Middle frontal gyrus (tissue), 1 donor: Measurements from ENCODE around the gene KIF2A.

Experiments
- DNase-seq: peaks from one replicate; pipeline ENCODE4 v3.0.0-alpha.2; 2015; ENCODE audit warnings: low spot score; ENCODE audit errors: extremely low spot score

The KIF2A gene

DNA sequence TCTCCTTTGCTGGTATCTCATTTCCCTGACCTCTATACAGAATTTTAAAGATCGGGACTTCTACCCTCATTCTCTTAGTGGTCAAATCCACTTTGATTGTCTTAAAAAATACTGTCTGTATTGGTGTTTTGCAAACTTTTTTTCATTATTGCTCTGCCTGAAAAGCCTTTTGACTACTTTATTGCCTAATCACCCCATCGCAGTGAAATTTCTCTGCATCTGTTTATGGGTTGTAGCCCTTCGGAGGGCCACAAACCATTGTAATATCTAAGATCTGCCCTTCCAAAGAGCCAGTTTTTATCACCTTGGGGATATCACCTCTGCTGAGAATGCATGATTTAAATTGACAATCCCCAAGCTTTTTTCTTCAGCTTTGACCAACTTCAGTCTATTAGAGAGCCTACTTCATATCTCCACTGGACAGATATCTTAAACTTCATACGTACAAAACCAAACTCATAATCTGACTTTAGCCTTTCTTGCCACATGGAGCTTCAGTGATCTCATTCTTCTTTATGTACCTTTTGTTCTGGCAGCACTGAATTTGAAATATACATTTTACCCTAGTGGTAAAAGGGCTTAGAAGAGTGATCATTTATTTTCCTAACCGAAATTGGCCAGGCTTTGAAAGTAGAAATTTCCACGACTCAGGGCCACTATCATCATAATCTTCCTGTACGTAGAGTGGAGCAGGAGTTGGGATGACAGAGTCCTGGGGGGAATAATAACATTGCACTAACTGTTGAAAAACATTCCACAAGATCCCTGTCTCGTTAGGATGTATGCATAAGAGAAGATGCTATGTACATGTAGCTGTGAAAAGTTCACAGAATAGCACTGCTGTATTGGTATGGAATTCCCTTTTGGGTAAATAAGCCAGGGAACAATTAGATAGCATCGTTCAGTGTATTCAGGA lies 21.4 kb downstream of the KIF2A start:
- DNase-seq = no peak

- DNase-seq = no peak
Measured at GRCh38 chr5:62328772-62329491, 22.9 kb downstream of the KIF2A start.

DNA sequence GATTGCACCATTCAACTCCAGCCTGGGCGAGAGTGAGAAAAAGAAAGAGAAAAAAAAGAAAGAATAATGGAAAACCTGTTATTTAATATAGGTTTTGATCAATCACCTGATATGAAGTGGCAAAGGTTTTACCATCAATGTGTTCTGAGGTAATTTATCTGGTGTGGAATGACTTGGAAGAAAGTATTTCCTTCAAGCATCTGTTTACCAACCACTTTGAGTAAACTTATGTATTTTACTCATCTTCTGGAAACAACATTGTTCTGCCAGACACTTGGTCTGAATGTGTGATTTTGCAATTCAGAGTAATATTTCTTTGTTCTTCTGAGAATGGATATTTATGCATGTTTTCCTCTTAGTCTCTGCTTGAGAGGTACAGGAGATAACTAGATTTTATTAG lies 24.3 kb downstream of the KIF2A start:
- no peak for DNase-seq

DNA sequence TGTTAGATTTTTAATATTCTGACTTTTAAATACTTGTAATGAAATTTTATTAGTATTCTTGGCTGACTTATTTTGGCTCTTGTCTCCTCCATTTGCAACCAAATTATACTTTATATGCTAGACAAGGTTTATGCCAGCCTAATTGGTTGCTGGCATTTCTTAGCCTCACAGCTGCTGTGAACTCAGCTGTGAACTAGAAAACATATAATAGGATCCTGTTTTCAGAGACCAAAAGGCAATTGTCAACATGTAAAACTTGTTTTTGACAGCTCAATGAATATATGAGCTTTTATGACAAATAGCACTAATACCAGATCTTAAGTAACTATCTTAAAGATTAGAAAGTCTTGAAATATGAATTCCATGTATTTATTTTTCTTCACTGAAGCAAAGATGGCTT lies 25.9 kb downstream of the KIF2A start:
- DNase-seq = no peak

GRCh38 chr5:62333250-62333794 lies 27.3 kb downstream of the KIF2A start:
- no peak for DNase-seq

DNA sequence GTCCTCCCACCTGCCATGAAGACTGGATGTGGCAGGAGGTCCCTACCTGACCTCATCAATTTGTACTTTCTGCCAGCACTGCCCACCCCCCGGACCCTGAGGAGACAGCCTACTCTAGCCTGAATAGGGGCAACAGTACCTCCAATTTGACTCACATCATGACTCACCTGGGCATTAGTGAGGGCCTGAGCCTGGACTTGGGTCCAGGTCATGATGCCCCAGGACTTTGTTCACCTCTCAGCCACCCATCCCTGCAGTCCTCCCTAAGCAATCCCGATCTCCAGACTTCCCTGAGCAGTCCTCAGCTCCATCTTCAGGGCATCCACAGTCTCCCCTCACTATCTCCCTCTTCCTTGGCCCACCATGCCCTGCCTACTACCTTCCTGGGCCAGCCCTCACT lies 28.1 kb downstream of the KIF2A start:
- DNase-seq = no peak

DNA sequence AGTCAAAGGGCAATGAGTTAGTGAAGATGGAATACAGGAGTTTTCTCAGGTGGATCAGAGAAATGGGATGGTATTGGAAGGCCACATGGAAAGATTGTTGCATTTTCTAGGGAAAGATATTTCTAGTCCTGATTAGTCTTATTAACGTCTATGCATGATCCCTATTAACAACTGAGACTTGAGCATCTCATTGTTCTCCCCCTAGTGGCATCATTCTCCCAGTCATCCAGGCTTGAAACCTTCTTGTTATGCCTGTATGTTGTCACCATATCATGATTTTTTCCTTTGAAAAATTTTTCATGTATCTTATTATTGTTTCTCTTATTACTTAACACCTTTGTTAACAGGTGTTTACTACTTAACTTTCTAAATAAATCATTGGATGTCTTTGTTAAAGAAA lies 34.4 kb downstream of the KIF2A start:
- no peak for DNase-seq

DNA sequence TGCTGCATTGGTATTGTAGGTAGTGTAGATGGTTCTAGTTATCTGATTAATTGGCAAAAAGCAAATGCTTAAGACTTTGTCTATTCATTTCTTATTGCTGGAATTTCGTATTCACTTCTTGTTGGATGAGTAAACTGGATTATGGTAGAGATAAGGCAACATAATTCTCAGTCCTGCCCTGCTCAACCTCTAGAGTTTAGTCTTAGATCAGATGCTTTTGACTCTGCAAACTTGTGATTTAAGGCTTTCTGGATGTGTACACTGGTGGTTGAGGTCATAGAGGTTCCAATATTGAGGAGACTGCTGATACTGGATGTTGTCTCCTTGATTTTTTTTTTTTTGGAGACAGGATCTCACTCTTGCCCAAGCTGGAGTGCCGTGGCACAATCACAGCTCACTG lies 35.0 kb downstream of the KIF2A start:
- DNase-seq = no peak

GRCh38 chr5:62341783-62342475 lies 35.9 kb downstream of the KIF2A start:
- DNase-seq = no peak

GRCh38 chr5:62342476-62342837 lies 36.5 kb downstream of the KIF2A start:
- DNase-seq = no peak

- DNase-seq = no peak
Measured at GRCh38 chr5:62343428-62343827, 37.4 kb downstream of the KIF2A start.

GRCh38 chr5:62346748-62347147 lies 40.7 kb downstream of the KIF2A start:
- no peak for DNase-seq

- DNase-seq = no peak
Measured at GRCh38 chr5:62347928-62348327, 41.9 kb downstream of the KIF2A start.

DNA sequence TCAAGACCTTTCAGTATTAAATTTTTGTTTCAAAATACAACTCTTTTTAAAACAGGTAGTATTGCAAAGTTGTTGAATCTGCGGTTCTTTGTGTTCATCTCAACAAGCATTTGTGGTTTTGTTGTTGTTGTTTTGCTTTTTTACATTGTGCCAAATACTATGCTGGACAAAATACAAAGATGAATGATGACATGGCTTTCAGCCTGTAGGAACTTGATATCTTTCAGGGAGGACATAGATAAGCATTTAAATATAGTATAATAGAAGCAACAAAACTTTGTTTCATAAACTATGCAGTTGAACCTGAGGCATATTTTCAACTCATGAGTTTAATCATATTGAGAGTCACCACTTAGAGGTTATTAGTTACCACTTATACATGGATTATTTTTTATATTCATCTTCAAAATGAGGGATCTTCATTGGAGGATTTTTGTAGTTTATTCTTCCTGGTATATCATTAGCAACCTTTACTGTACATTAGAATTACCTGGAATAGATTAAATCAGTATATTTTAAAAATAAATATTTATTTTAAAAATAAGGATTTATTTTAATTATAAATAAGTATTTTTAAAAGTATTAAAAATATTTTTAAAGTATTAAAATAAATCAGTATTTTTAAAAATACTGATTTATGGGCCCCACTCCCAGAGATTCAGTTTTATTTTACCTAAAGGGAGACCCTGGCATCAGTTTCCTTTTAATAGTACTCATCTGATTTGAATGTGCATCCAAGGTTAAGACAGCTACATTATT lies 42.9 kb downstream of the KIF2A start:
- no peak for DNase-seq

- DNase-seq = no peak
Measured at GRCh38 chr5:62354028-62354874, 48.2 kb downstream of the KIF2A start.

DNA sequence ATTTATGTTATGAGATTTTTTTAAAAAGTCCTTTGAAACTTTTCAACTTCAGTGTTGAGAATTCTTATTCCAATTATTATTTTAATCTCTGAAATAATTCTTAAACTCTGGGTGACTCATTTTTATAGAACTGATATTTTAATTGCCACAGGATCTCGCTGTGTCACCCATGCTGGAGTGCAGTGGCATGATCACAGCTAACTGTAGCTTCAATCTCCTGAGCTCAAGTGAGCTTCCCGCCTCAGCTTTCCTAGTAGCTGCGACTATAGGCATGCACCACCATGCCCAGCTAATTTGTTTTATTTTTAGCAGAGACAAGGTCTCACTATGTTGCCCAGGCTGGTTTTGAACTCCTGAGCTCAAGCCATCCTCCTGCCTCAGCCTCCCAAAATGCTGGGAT lies 56.7 kb downstream of the KIF2A start:
- no peak for DNase-seq

GRCh38 chr5:62369039-62369438 lies 63.0 kb downstream of the KIF2A start:
- DNase-seq = no peak

- DNase-seq = no peak
Measured at GRCh38 chr5:62371409-62371808, 65.4 kb downstream of the KIF2A start.

- no peak for DNase-seq
Measured at GRCh38 chr5:62372600-62372999, 66.6 kb downstream of the KIF2A start.

DNA sequence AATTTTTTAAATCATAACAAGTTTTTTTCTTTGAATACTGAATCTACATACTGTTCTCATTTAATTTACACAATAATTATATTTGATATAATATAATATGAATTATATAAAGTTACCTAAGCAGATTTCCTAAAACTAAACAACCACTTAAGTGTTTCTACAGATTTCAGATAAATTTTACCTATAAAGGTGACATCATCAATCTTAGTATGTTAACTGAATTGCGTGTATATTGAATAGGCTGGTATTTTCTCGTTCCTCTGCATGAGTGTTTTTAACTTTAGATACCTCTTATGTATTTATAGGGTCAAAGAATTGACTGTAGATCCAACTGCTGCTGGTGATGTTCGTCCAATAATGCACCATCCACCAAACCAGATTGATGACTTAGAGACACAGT lies 67.4 kb downstream of the KIF2A start:
- DNase-seq = no peak
